GM12878 (cell line): ENCODE results near the gene ASB6. TPM values are rescaled to one million over a fixed set of nuclear protein-coding genes. Genes with fewer than 3 reads are reported as not detected.

Source experiments
- ATAC-seq: fragments of 200-7000 bp; cut with Tn5 transposase; 3 replicates; pipeline ENCODE4 v1.9.1; 2020; ENCODE audit warnings: mild to moderate bottlenecking, moderate library complexity
- BruUV-seq: library from RNA; stranded (reverse); fragments of 400-500 nt; replicated peaks from 2 replicates; lab custom pipeline; 2021; lab: Mats Ljungman, UMichigan
- CTCF ChIA-PET: fragments of 300-600 bp; sonication (Branson Sonifier 250); formaldehyde crosslinking; extraction: SDS; loops from one replicate; lab custom pipeline; 2021; ENCODE audit warnings: inconsistent platforms; lab: Yijun Ruan, JAX
- POLR2A ChIA-PET: fragments of 350-600 bp; formaldehyde crosslinking; extraction: SDS; loops from one replicate; lab custom pipeline; 2021; ENCODE audit warnings: inconsistent platforms; lab: Charles Lee
- RAD21 ChIA-PET: fragments of 300-600 bp; sonication (Branson Sonifier 250); formaldehyde crosslinking; loops from one replicate; lab custom pipeline; 2023; ENCODE audit warnings: antibody characterized with exemption; ENCODE audit not compliant: unreplicated experiment; lab: Charles Lee
- SMC1A ChIA-PET: fragments of 300-600 bp; sonication (Branson Sonifier 250); formaldehyde crosslinking; loops from one replicate; lab custom pipeline; 2023; ENCODE audit not compliant: unreplicated experiment, uncharacterized antibody; lab: Charles Lee
- DNase-seq: peaks from one replicate; pipeline ENCODE4 v3.0.0-alpha.2; 2011; ENCODE audit warnings: low read depth, low spot score
- FAIRE-seq: peaks from 3 replicates; lab custom pipeline; 2011; peaks lifted over from hg19 to GRCh38; lab: Jason Lieb, UNC
- H2AFZ ChIP-seq: 2 replicates; pipeline ENCODE4 v1.6.0; 2011; ENCODE audit warnings: low read depth, low read length, control low read depth; ENCODE audit not compliant: control insufficient read depth
- H3K27ac ChIP-seq: 2 replicates; pipeline ENCODE4 v1.5.1; 2011; ENCODE audit warnings: control low read depth; ENCODE audit not compliant: control insufficient read depth, insufficient read depth
- H3K27me3 ChIP-seq, 2 experiments: replicated peaks in 1 of 2; 2 replicates each; pipeline versions ENCODE4 v1.6.0 to v1.6.1; 2011; ENCODE audit warnings: low read length in 1 of 2; ENCODE audit not compliant: control insufficient read depth in 2 of 2, insufficient read depth in 2 of 2
- H3K36me3 ChIP-seq, 2 experiments: 2 replicates each; pipeline ENCODE4 v1.5.1; 2011; ENCODE audit warnings: low read length in 1 of 2; ENCODE audit not compliant: control insufficient read depth in 2 of 2, insufficient read depth in 2 of 2
- H3K4me1 ChIP-seq: 2 replicates; pipeline ENCODE4 v1.6.1; 2011; ENCODE audit warnings: mild to moderate bottlenecking, low read length, moderate library complexity, mixed read lengths; ENCODE audit not compliant: control insufficient read depth, insufficient read depth
- H3K4me2 ChIP-seq: 2 replicates; pipeline ENCODE4 v1.6.0; 2011; ENCODE audit warnings: control low read depth; ENCODE audit not compliant: control insufficient read depth, insufficient read depth
- H3K4me3 ChIP-seq: fragments of 200-600 bp; sonication (generic); 2 replicates; pipeline ENCODE4 v1.5.1; 2016
- H3K79me2 ChIP-seq: 2 replicates; pipeline ENCODE4 v1.6.0; 2011; ENCODE audit warnings: low read length; ENCODE audit not compliant: control insufficient read depth, insufficient read depth
- H3K9ac ChIP-seq: 2 replicates; pipeline ENCODE4 v1.8.0; 2011; ENCODE audit warnings: low read length, control low read depth, mixed read lengths; ENCODE audit not compliant: control insufficient read depth, insufficient read depth
- H3K9me3 ChIP-seq: replicated peaks from 3 replicates; pipeline ENCODE4 v1.5.1; 2011; ENCODE audit warnings: mild to moderate bottlenecking, low read length; ENCODE audit not compliant: control insufficient read depth, insufficient read depth
- H4K20me1 ChIP-seq: 2 replicates; pipeline ENCODE4 v1.6.0; 2011; ENCODE audit not compliant: control insufficient read depth, insufficient read depth
- IRF4 ChIP-seq: IDR thresholded peaks from 2 replicates; pipeline ENCODE4 v1.6.1; 2011; ENCODE audit warnings: low read depth, low read length
- ZNF24 ChIP-seq: fragments of 450-650 bp; IDR thresholded peaks from 2 replicates; pipeline ENCODE4 v1.6.1; 2017; ENCODE audit warnings: antibody characterized with exemption, mild to moderate bottlenecking
- WGBS: methylation state at CpG from one replicate; pipeline ENCODE4 v1.1.6; 2016; ENCODE audit warnings: low lambda C conversion rate; ENCODE audit not compliant: insufficient replicate concordance, insufficient coverage; ENCODE audit errors: missing lambda C conversion rate; 5-methylcytosine and 5-hydroxymethylcytosine counted together
- in situ Hi-C: fragments of 300-500 bp; cut with MboI; formaldehyde crosslinking; loops from 9 replicates; pipeline ENCODE4 v1.14.3; 2018; ENCODE audit warnings: mixed read lengths
- intact Hi-C: fragments of 100-400 bp; cut with micrococcal nuclease; formaldehyde crosslinking; loops from one replicate; pipeline ENCODE4 v1.14.2; 2022; ENCODE audit not compliant: unreplicated experiment
- polyA plus RNA-seq, 11 experiments: library from polyadenylated mRNA; depleted of rRNA in 4 of 11; unstranded in 6 of 11; stranded (reverse) in 5 of 11; fragments of >200 nt; fragmentation: Nextera tagmentation in 4 of 11; fragmentation: Illumina TruSeq in 1 of 11; extraction: Ambion mirVana in 4 of 11; extraction: Trizol in 1 of 11; gene quantifications; 1 replicate in 1 of 11; 2 replicates in 10 of 11; pipeline versions ENCODE4 v1.2.1 to v1.2.3, GENCODE V29; 2011 to 2016; ENCODE audit warnings: inconsistent platforms in 2 of 11, missing spikeins in 2 of 11, low read depth in 1 of 11
- total RNA-seq, 4 experiments: library from RNA; depleted of rRNA in 3 of 4; stranded (reverse); fragments of >200 nt in 3 of 4; fragmentation: Illumina TruSeq in 1 of 4; extraction: Trizol in 1 of 4; gene quantifications; 2 replicates each; pipeline versions ENCODE4 v1.2.1 to v1.2.3, GENCODE V29; 2013 to 2021
- TF ChIP-seq, protein P1 (sequence below): fragments of 450-650 bp; IDR thresholded peaks from 2 replicates; pipeline ENCODE4 v1.6.1; 2014; ENCODE audit warnings: mild to moderate bottlenecking
- TF ChIP-seq, protein P2 (sequence below), 3 experiments: IDR thresholded peaks in 2 of 3; conservative IDR thresholded peaks in 1 of 3; 2 replicates each; pipeline ENCODE4 v1.5.1; 2011; ENCODE audit warnings: low read depth in 3 of 3, low read length in 3 of 3, mild to moderate bottlenecking in 3 of 3, control low read depth in 2 of 3, moderate library complexity in 2 of 3, inconsistent platforms in 1 of 3, mixed read lengths in 1 of 3; ENCODE audit not compliant: control insufficient read depth in 2 of 3, insufficient read depth in 1 of 3; ENCODE audit errors: extremely low read depth in 1 of 3
- TF ChIP-seq, protein P3 (sequence below): IDR thresholded peaks from 2 replicates; pipeline ENCODE4 v1.6.1; 2011; ENCODE audit warnings: borderline replicate concordance, low read depth, mild to moderate bottlenecking, moderate library complexity, low read length; ENCODE audit not compliant: insufficient read depth, poor library complexity, severe bottlenecking
- TF ChIP-seq, protein P4 (sequence below): fragments of 450-650 bp; IDR thresholded peaks from 2 replicates; pipeline ENCODE4 v1.6.1; 2016; ENCODE audit warnings: mild to moderate bottlenecking
- TF ChIP-seq, protein P5 (sequence below): IDR thresholded peaks from 2 replicates; pipeline ENCODE4 v1.6.1; 2011; ENCODE audit warnings: low read depth, mild to moderate bottlenecking, low read length, moderate library complexity, borderline replicate concordance; ENCODE audit errors: extremely low read depth

The ASB6 gene
- total and polyA plus RNA-seq, 10 of the 15 experiments (the other 5 are each of a cell fraction or from before 2014, with no cell fraction given): 0.80 to 18.2 (median 9.9) TPM

DNA sequence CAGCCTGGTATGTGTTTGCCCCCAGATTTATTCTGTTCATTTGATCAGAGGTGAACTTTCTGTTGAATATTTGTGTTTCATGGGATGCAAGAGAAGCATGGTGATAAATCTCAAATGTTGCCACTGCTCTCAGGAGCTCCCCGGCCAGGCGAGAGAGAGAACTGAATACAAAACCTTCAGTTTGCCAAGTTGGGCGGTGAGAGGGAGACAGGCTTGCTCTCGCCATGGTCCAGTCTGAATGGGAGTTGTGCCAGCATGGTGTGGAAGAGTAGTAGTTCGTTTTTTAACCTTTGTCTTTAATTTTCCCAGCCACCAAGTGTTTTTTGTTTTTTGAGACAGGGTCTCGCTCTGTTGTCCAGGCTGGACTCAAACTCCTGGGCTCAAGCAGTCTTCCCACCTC lies 13.2 kb downstream of the ASB6 start:
- FAIRE-seq (no peak), DNase-seq (no peak)
- in situ Hi-C loops (no loop called here), intact Hi-C loops (no loop called here)
- no peak overlapping the region for H3K27ac ChIP-seq
- H3K9ac ChIP-seq: no peak overlapping the region; the same call in 1 of the 2 replicates
- no peaks in the 10 kb centered on the region for H3K27me3 ChIP-seq
- ChIA-PET SMC1A (interaction anchor here (1.4 kb wide), 1 partner anchor 497 kb away, joined by 3 read pairs; no protein-coding TSS in a partner anchor), POLR2A (interaction anchor here (1.5 kb wide), 1 partner anchor 10 kb away, joined by 3 read pairs; no protein-coding TSS in a partner anchor), CTCF (interaction anchor here (1.2 kb wide), 1 partner anchor 497 kb away, joined by 5 read pairs; no protein-coding TSS in a partner anchor), RAD21 (interaction anchor here (1.1 kb wide), 1 partner anchor 497 kb away, joined by 3 read pairs; no protein-coding TSS in a partner anchor)
- H3K9me3 ChIP-seq: no peaks in the 10 kb centered on the region
- no peak overlapping the region for H3K4me3 ChIP-seq
- H3K4me1 ChIP-seq: peaks cover 18% of the 10 kb centered on the region
- no TSS peak for BruUV-seq
- peak overlapping the region; percentile 54; the same call in 1 of the 2 replicates for H3K4me2 ChIP-seq
- H2AFZ ChIP-seq: no peak overlapping the region
- H4K20me1 ChIP-seq: no peaks in the 10 kb centered on the region; the same call in 1 of the 2 replicates
- H3K79me2 ChIP-seq: peaks cover 55% of the 10 kb centered on the region
- H3K36me3 ChIP-seq: peaks cover 5 to 9% of the 10 kb centered on the region in 2 experiments; a peak in 3 of 4 replicates
- TF ChIP-seq, protein P1, sequence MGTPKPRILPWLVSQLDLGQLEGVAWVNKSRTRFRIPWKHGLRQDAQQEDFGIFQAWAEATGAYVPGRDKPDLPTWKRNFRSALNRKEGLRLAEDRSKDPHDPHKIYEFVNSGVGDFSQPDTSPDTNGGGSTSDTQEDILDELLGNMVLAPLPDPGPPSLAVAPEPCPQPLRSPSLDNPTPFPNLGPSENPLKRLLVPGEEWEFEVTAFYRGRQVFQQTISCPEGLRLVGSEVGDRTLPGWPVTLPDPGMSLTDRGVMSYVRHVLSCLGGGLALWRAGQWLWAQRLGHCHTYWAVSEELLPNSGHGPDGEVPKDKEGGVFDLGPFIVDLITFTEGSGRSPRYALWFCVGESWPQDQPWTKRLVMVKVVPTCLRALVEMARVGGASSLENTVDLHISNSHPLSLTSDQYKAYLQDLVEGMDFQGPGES: no peak
- TF ChIP-seq ZNF24 (no peak), IRF4 (no peak)
- TF ChIP-seq, protein P2, sequence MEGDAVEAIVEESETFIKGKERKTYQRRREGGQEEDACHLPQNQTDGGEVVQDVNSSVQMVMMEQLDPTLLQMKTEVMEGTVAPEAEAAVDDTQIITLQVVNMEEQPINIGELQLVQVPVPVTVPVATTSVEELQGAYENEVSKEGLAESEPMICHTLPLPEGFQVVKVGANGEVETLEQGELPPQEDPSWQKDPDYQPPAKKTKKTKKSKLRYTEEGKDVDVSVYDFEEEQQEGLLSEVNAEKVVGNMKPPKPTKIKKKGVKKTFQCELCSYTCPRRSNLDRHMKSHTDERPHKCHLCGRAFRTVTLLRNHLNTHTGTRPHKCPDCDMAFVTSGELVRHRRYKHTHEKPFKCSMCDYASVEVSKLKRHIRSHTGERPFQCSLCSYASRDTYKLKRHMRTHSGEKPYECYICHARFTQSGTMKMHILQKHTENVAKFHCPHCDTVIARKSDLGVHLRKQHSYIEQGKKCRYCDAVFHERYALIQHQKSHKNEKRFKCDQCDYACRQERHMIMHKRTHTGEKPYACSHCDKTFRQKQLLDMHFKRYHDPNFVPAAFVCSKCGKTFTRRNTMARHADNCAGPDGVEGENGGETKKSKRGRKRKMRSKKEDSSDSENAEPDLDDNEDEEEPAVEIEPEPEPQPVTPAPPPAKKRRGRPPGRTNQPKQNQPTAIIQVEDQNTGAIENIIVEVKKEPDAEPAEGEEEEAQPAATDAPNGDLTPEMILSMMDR (IDR thresholded peaks at IDR 0.05 in 2 of 3, conservative IDR thresholded peaks at IDR 0.05 in 1 of 3; ENCODE audit: control insufficient read depth in 2 of 3, extremely low read depth in 1 of 3, insufficient read depth in 1 of 3, low read depth in 3 of 3, low read length in 3 of 3): 0 out of 6 replicates have a peak, but pooled peaks of 1 of the 3 experiments have one; percentile 11
- TF ChIP-seq, protein P3, sequence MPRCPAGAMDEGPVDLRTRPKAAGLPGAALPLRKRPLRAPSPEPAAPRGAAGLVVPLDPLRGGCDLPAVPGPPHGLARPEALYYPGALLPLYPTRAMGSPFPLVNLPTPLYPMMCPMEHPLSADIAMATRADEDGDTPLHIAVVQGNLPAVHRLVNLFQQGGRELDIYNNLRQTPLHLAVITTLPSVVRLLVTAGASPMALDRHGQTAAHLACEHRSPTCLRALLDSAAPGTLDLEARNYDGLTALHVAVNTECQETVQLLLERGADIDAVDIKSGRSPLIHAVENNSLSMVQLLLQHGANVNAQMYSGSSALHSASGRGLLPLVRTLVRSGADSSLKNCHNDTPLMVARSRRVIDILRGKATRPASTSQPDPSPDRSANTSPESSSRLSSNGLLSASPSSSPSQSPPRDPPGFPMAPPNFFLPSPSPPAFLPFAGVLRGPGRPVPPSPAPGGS: no peak
- TF ChIP-seq, protein P4, sequence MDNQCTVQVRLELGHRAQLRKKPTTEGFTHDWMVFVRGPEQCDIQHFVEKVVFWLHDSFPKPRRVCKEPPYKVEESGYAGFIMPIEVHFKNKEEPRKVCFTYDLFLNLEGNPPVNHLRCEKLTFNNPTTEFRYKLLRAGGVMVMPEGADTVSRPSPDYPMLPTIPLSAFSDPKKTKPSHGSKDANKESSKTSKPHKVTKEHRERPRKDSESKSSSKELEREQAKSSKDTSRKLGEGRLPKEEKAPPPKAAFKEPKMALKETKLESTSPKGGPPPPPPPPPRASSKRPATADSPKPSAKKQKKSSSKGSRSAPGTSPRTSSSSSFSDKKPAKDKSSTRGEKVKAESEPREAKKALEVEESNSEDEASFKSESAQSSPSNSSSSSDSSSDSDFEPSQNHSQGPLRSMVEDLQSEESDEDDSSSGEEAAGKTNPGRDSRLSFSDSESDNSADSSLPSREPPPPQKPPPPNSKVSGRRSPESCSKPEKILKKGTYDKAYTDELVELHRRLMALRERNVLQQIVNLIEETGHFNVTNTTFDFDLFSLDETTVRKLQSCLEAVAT: no peak
- TF ChIP-seq, protein P5, sequence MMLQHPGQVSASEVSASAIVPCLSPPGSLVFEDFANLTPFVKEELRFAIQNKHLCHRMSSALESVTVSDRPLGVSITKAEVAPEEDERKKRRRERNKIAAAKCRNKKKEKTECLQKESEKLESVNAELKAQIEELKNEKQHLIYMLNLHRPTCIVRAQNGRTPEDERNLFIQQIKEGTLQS: no peak
- TF ChIP-seq, all 136 proteins: peak for 1
- ATAC-seq: no peak
- 79% methylated on average over 6 of the region's 6 CpGs for WGBS
